Measurements from ENCODE around the gene PLAC9. TPM values are rescaled to one million over a fixed set of nuclear protein-coding genes. Genes with fewer than 3 reads are reported as not detected.

The PLAC9 gene
- total RNA-seq, 1 donor from 2014 or later, result not detected

- no peak for DNase-seq (ENCODE audit: low read depth)
- H3K4me3 ChIP-seq (ENCODE audit: low read depth, low read length), result no peak overlapping the region
- TF ChIP-seq CTCF (conservative IDR thresholded peaks at IDR 0.05; ENCODE audit: low read depth, low read length), result no peak
These were observed 40.9 kb downstream of the PLAC9 start for GRCh38 chr10:80173466-80173865.

GRCh38 chr10:80174641-80175395 is 42.3 kb downstream of the PLAC9 start:
- DNase-seq (ENCODE audit: low read depth), result no peak
- no peak for TF ChIP-seq CTCF (conservative IDR thresholded peaks at IDR 0.05; ENCODE audit: low read depth, low read length)
- H3K4me3 ChIP-seq (ENCODE audit: low read depth, low read length), result no peak overlapping the region

- DNase-seq (ENCODE audit: low read depth), result no peak
- H3K4me3 ChIP-seq (ENCODE audit: low read depth, low read length), result no peak overlapping the region
- TF ChIP-seq CTCF (conservative IDR thresholded peaks at IDR 0.05; ENCODE audit: low read depth, low read length), result no peak
These were observed 44.0 kb downstream of the PLAC9 start for GRCh38 chr10:80176526-80176925.

- DNase-seq (ENCODE audit: low read depth), result no peak
- TF ChIP-seq CTCF (conservative IDR thresholded peaks at IDR 0.05; ENCODE audit: low read depth, low read length), result no peak
- no peak overlapping the region for H3K4me3 ChIP-seq (ENCODE audit: low read depth, low read length)
These were observed 45.5 kb downstream of the PLAC9 start for GRCh38 chr10:80177781-80178636.

- no peak for DNase-seq (ENCODE audit: low read depth)
- H3K4me3 ChIP-seq (ENCODE audit: low read depth, low read length), result no peak overlapping the region
- no peak for TF ChIP-seq CTCF (conservative IDR thresholded peaks at IDR 0.05; ENCODE audit: low read depth, low read length)
These were observed 50.5 kb downstream of the PLAC9 start for GRCh38 chr10:80182986-80183385.

GRCh38 chr10:80183436-80183835 is 50.9 kb downstream of the PLAC9 start:
- DNase-seq (ENCODE audit: low read depth), result no peak
- H3K4me3 ChIP-seq (ENCODE audit: low read depth, low read length), result no peak overlapping the region
- TF ChIP-seq CTCF (conservative IDR thresholded peaks at IDR 0.05; ENCODE audit: low read depth, low read length), result no peak

Measured in epithelial cell of proximal tubule (primary cell).